Liver (tissue), 3 donors: Measurements from ENCODE around the gene PUS1.

Experiments used
- EGR1 ChIP-seq, 2 donors: IDR thresholded peaks; 2 replicates each; pipeline ENCODE4 v1.6.1; 2016 to 2018; ENCODE audit warnings: antibody characterized with exemption in 2 of 2, low read depth in 2 of 2
- GABPA ChIP-seq, 2 donors: IDR thresholded peaks in 1 of 2; conservative IDR thresholded peaks in 1 of 2; 2 replicates each; pipeline ENCODE4 v1.6.1; 2016; ENCODE audit warnings: antibody characterized with exemption in 2 of 2, mild to moderate bottlenecking in 1 of 2, moderate library complexity in 1 of 2
- HNF4A ChIP-seq, 2 donors: conservative IDR thresholded peaks; 2 replicates each; pipeline ENCODE4 v1.6.1; 2016; ENCODE audit warnings: antibody characterized with exemption in 2 of 2, mild to moderate bottlenecking in 2 of 2
- JUND ChIP-seq, 2 donors: IDR thresholded peaks; 2 replicates each; pipeline ENCODE4 v1.6.1; 2016; ENCODE audit warnings: antibody characterized with exemption in 2 of 2
- RAD21 ChIP-seq, 2 donors: IDR thresholded peaks; 2 replicates each; pipeline ENCODE4 v1.6.1; 2016; ENCODE audit warnings: antibody characterized with exemption in 2 of 2, mild to moderate bottlenecking in 2 of 2
- RXRA ChIP-seq, 2 donors: IDR thresholded peaks; 2 replicates each; pipeline ENCODE4 v1.6.1; 2017 to 2018; ENCODE audit warnings: antibody characterized with exemption in 2 of 2, mild to moderate bottlenecking in 1 of 2
- SP1 ChIP-seq: IDR thresholded peaks from 2 replicates; pipeline ENCODE4 v1.6.1; 2018; ENCODE audit warnings: antibody characterized with exemption, mild to moderate bottlenecking
- TAF1 ChIP-seq: conservative IDR thresholded peaks from 2 replicates; pipeline ENCODE4 v1.6.1; 2016; ENCODE audit warnings: antibody characterized with exemption, mild to moderate bottlenecking
- YY1 ChIP-seq: IDR thresholded peaks from 2 replicates; pipeline ENCODE4 v1.6.1; 2016; ENCODE audit warnings: antibody characterized with exemption, mild to moderate bottlenecking
- TF ChIP-seq, protein P1 (sequence below): fragments of 150-350 bp; IDR thresholded peaks from 2 replicates; pipeline ENCODE4 v1.5.1; 2017; ENCODE audit warnings: improper control_type of control experiment, low read depth, low read length; ENCODE audit not compliant: missing input control
- TF ChIP-seq, protein P2 (sequence below): IDR thresholded peaks from 2 replicates; pipeline ENCODE4 v1.6.1; 2016; ENCODE audit warnings: antibody characterized with exemption
- TF ChIP-seq, protein P3 (sequence below): IDR thresholded peaks from 2 replicates; pipeline ENCODE4 v1.6.1; 2016; ENCODE audit warnings: antibody characterized with exemption
- TF ChIP-seq, protein P4 (sequence below): IDR thresholded peaks from 2 replicates; pipeline ENCODE4 v1.6.1; 2016; ENCODE audit warnings: antibody characterized with exemption, mild to moderate bottlenecking
- TF ChIP-seq, protein P5 (sequence below): IDR thresholded peaks from 2 replicates; pipeline ENCODE4 v1.6.1; 2016; ENCODE audit warnings: antibody characterized with exemption
- donor health status: healthy.
- donor health status: healthy.

DNA sequence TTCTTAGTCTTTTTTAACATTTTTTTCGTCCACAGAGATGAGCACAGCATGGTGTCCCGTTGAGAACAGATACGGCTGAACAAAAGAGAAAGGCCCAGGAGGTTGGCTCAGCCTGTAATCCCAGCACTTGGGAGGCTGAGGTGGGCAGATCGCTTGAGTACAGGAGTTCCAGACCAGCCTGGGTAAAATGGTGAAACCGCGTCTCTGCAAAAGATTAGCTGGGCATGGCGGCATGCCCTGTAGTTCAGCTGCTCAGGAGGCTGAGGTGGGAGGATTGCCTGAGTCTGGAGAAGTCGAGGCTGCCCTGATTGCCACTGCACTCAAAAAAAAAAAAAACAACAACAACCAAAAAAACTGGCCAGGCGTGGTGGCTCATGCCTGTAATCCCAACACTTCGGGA lies 14.8 kb downstream of the PUS1 start:
- TF ChIP-seq, protein P1, sequence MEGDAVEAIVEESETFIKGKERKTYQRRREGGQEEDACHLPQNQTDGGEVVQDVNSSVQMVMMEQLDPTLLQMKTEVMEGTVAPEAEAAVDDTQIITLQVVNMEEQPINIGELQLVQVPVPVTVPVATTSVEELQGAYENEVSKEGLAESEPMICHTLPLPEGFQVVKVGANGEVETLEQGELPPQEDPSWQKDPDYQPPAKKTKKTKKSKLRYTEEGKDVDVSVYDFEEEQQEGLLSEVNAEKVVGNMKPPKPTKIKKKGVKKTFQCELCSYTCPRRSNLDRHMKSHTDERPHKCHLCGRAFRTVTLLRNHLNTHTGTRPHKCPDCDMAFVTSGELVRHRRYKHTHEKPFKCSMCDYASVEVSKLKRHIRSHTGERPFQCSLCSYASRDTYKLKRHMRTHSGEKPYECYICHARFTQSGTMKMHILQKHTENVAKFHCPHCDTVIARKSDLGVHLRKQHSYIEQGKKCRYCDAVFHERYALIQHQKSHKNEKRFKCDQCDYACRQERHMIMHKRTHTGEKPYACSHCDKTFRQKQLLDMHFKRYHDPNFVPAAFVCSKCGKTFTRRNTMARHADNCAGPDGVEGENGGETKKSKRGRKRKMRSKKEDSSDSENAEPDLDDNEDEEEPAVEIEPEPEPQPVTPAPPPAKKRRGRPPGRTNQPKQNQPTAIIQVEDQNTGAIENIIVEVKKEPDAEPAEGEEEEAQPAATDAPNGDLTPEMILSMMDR, result no peak
- TF ChIP-seq, protein P2, sequence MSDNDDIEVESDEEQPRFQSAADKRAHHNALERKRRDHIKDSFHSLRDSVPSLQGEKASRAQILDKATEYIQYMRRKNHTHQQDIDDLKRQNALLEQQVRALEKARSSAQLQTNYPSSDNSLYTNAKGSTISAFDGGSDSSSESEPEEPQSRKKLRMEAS, result no peak
- no peak for TF ChIP-seq JUND (IDR thresholded peaks at IDR 0.05)
- TF ChIP-seq, protein P3, sequence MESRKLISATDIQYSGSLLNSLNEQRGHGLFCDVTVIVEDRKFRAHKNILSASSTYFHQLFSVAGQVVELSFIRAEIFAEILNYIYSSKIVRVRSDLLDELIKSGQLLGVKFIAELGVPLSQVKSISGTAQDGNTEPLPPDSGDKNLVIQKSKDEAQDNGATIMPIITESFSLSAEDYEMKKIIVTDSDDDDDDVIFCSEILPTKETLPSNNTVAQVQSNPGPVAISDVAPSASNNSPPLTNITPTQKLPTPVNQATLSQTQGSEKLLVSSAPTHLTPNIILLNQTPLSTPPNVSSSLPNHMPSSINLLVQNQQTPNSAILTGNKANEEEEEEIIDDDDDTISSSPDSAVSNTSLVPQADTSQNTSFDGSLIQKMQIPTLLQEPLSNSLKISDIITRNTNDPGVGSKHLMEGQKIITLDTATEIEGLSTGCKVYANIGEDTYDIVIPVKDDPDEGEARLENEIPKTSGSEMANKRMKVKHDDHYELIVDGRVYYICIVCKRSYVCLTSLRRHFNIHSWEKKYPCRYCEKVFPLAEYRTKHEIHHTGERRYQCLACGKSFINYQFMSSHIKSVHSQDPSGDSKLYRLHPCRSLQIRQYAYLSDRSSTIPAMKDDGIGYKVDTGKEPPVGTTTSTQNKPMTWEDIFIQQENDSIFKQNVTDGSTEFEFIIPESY, result no peak
- no peak for TF ChIP-seq SP1
- TF ChIP-seq, protein P4, sequence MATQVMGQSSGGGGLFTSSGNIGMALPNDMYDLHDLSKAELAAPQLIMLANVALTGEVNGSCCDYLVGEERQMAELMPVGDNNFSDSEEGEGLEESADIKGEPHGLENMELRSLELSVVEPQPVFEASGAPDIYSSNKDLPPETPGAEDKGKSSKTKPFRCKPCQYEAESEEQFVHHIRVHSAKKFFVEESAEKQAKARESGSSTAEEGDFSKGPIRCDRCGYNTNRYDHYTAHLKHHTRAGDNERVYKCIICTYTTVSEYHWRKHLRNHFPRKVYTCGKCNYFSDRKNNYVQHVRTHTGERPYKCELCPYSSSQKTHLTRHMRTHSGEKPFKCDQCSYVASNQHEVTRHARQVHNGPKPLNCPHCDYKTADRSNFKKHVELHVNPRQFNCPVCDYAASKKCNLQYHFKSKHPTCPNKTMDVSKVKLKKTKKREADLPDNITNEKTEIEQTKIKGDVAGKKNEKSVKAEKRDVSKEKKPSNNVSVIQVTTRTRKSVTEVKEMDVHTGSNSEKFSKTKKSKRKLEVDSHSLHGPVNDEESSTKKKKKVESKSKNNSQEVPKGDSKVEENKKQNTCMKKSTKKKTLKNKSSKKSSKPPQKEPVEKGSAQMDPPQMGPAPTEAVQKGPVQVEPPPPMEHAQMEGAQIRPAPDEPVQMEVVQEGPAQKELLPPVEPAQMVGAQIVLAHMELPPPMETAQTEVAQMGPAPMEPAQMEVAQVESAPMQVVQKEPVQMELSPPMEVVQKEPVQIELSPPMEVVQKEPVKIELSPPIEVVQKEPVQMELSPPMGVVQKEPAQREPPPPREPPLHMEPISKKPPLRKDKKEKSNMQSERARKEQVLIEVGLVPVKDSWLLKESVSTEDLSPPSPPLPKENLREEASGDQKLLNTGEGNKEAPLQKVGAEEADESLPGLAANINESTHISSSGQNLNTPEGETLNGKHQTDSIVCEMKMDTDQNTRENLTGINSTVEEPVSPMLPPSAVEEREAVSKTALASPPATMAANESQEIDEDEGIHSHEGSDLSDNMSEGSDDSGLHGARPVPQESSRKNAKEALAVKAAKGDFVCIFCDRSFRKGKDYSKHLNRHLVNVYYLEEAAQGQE, result no peak
- no peak for TF ChIP-seq RAD21 (IDR thresholded peaks at IDR 0.05)
- TF ChIP-seq, protein P5, sequence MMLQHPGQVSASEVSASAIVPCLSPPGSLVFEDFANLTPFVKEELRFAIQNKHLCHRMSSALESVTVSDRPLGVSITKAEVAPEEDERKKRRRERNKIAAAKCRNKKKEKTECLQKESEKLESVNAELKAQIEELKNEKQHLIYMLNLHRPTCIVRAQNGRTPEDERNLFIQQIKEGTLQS, result no peak
- TF ChIP-seq HNF4A (conservative IDR thresholded peaks at IDR 0.05), result no peak
- TF ChIP-seq TAF1, result no peak
- TF ChIP-seq RXRA (IDR thresholded peaks at IDR 0.05), result no peak
- no peak for TF ChIP-seq YY1
- no peak for TF ChIP-seq GABPA (IDR thresholded peaks at IDR 0.05 in 1 of 2, conservative IDR thresholded peaks at IDR 0.05 in 1 of 2)
- no peak for TF ChIP-seq EGR1 (IDR thresholded peaks at IDR 0.05; ENCODE audit: low read depth in 2 of 2)
